ENCODE data around the gene FAM50A.
"Not testable (repeated sequence)": the region's sequence is repeated elsewhere in the genome, so short reads cannot be mapped to it uniquely, and the experiment has no call there.

The FAM50A gene, protein sequence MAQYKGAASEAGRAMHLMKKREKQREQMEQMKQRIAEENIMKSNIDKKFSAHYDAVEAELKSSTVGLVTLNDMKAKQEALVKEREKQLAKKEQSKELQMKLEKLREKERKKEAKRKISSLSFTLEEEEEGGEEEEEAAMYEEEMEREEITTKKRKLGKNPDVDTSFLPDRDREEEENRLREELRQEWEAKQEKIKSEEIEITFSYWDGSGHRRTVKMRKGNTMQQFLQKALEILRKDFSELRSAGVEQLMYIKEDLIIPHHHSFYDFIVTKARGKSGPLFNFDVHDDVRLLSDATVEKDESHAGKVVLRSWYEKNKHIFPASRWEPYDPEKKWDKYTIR

DNA sequence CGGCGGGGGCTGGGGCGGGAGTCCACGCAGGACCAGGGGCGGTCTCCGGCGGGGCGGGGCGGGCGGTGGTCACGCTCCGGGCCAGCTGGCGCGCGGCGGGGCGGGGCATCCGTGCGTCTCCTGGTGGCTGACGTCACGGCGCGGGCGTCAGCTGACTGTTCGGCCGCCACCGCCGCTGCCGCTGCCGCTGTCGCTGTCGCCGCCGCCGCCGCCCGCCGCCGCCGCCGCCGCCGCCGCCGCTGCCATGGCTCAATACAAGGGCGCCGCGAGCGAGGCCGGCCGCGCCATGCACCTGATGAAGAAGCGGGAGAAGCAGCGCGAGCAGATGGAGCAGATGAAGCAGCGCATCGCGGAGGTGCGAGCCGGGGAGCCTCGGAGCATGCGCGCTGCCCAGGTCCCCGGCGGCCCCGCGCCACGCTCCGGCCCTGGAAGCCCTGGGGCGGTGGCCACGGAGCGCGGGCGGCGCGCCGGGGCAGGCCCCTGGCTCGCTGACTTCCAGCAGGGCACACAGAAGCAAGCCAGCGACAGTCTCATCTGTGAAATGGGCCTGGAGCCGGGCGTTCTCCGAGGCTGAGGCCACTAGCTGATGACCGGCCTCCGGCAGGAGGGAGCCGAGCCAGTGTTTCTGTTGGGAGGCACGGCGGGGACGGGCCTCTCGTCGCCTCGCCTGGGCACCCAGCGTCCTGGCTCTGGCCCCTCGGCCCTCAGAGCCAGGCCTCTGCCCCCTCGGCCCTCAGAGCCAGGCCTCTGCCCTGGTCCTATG is at the start of gene FAM50A:
Gene FAM50A (plus strand): TSS at position 150 of the 763 bp plus-strand sequence. CDS start 95 bp downstream, at position 245.
- DNase-seq = peak; percentile 90

DNA sequence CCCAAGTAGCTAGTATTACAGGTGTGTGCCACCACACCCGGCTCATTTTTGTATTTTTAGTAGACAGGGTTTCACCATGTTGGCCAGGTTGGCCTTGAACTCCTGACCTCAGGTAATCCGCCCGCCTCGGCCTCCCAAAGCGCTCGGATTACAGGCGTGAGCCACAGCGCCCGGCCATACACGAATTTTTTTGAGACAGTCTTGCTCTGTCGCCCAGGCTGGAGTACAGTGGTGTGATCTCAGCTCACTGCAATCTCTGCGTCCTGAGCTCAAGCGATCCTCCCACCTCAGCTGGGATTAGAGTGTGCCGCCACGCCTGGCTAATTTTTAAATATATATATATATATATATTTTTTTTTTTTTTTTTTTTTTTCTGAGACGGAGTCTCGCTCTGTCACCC is 47.6 kb upstream of the FAM50A start:
- not testable (repeated sequence) for DNase-seq

DNA sequence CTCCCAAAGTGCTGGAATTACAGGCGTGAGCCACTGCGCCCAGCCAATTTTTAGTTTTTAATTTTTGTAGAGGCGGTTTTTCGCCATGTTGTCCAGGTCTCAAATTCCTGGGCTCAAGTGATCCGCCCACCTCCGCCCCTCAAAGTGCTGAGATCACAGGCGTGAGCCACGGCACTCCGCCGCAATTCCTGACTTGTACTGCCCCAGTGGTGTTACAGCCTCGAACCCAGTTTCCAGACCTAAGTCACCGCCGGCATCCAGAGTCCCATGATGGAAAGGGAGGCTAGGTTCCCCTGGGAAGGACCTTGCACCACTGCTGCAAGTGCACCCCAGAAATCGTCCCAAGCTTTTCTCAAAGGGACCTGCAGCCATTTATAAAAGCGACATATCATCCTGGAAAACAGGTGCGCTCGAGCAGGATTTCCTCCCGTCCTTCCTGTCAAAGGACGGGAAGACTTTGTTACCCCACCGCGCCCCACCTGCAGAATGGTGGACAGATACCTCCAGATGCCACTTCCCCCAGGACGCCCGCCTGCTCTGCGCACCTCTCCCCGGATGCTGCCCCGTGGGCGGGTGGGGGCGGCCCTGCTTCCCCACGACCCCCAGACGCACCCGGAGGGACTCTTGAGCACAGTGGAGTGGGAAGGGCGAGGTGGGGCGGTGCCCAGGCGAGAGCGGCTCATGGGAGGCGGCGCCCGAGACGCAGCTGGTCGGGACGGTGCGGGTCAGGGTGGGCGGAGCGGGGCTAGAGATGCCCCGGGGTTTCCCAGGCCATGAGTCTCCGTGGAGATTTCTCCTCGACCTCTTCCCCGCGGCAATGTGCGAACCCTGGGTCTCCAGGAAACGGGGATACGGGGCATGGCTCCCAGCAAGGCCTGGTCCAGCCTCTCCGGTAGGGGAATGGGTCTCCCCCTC is 46.7 kb upstream of the FAM50A start:
- DNase-seq = peak; percentile 88

DNA sequence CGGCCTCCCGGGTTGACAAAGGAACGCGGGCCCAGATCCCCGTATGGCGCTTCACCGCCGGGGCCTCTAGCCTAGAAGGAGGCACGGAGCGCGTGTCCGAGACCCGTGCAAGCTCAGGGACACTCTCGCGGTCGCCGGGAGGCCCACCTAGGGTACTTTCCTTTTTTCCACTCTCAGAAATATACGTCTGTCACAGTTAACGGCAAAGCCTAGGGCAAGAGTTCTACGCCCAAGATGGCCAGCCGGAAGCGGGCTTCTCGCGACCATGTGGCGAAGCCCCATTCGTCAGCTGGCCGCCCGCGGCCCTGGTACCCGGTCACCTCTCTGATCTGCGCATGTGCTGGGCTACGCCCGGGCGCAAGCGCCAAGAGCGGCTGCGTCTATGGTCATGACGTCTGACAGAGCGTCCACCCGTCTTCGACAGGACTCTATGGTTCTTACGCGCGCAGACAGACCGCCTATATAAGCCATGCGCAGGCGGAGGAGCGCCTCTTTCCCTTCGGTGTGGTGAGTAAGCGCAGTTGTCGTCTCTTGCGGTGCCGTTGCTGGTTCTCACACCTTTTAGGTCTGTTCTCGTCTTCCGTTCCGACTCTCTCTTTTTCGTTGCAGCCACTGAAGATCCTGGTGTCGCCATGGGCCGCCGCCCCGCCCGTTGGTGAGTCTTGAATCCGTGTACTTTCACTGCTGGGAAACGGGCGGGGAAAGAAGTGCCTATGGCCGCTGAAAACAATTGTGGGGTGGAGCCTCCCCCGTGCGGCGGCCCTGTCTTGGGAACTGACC is 45.9 kb upstream of the FAM50A start, which contains the start of gene RPL10:
Gene RPL10 (plus strand): TSS at position 490 of the 780 bp plus-strand sequence. CDS start 143 bp downstream, at position 633.
- peak; percentile 95 for DNase-seq

DNA sequence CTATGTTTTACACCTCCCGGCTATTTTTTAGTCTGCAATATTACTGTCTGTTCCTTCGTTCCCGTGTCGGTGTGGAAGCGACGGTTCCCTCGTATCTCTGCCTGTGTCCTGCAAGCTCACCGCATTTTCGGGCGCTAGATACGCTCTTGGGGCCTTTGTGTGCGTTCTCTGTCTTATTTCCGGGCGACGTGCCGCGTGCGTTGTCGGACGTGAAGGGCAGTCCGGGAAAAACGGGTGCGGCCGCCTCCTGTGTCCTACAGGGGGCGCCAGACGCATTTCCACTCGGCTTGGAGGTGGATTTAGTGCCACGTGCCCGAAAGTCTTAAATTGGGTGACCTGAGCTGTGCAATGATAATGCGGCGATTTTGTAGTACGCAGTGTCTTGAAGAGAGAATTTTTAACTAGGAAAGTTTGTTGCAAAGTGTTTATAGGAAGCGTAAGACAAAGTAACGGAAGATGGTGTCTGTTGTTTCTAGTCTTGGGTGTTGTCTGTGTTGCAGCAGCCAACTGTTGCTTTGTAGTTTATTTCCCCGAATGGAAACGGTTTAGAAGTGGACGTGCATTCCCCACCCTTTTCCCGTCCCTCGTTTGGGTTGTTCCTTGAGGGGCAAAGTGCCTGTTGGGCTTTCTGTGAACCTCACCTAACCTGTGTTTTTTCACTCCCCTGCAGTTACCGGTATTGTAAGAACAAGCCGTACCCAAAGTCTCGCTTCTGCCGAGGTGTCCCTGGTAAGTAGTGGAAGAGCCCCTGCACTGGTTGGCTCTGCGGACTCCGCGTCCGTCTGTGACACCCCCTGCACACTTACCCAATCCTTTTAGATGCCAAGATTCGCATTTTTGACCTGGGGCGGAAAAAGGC is 45.0 kb upstream of the FAM50A start:
- DNase-seq = peak; percentile 93

DNA sequence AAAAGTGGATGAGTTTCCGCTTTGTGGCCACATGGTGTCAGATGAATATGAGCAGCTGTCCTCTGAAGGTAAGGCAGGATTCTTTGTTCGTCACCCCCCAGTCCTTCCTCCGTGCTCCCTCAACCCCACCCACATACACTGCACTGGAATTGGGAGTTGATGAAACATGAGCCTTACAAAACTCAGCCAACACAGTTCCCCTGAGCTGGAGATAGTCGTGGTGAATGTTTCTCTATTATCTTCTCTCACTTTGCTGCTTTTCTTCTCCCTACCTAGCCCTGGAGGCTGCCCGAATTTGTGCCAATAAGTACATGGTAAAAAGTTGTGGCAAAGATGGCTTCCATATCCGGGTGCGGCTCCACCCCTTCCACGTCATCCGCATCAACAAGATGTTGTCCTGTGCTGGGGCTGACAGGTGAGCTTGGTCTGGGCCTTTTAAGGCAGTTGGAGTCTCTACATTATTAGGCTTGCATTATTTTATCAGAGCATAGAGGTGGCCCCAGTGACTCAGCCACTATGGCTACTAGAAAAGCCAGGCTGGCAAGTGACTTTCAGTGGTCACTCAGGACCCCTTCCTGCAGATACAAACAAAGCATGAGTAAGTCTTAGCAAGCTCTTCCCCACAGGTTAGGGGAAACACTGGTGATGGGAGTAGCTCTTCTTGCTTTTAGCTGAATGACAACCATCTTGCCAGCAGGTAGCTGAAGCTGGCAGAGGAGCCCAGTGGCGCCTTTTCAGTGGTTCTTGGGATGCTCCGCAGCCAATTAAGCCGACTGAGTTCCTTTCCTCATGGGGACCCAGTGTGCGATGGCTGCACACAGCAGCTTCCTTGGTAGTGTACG is 44.2 kb upstream of the FAM50A start:
- DNase-seq = peak; percentile 76

DNA sequence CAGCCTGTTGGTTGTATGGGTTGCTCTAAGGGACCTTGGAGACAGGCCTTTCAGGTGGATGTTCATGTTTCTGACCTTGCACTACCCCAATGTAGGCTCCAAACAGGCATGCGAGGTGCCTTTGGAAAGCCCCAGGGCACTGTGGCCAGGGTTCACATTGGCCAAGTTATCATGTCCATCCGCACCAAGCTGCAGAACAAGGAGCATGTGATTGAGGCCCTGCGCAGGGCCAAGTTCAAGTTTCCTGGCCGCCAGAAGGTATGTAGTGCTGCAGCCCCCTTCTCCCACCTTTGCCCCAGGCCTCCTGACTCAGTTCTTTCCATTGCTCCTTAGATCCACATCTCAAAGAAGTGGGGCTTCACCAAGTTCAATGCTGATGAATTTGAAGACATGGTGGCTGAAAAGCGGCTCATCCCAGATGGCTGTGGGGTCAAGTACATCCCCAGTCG is 43.5 kb upstream of the FAM50A start:
- DNase-seq = not testable (repeated sequence)

DNA sequence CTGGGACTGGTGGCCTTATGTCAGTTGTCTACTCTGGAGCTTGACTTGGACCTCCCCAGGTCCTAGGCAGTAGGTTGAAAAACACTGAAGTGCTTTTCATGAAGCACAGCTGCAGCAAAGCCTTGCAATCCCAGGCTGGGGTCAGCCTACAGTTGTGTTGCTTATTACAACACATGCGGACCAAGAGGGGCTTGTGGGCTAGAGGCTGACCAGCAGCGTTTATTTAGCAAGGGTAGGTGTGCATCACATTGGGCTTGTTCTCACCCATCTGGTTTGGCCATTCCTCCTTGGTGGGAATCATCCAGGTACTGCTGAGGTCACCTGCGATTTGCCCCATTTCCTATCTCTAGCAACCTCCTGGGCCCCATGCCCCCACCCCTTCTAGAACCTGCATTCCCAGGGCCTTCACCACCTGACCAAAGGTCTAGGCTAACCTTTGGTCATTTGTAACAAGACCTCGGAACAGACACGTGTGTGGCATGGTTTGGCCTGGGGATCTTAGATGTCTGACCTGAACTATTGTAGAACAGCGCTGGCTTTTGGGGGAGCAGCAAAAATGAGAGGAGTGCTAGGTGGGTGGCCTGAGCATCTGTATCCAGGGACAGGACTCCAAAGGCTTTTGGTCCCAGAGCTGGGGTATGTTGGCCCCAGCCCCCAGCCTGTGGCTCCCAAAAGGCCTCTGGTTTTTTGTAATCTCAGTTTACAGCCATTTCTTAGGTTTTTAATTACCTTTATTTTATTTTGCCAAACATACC is 42.7 kb upstream of the FAM50A start:
- DNase-seq = peak; percentile 64

DNA sequence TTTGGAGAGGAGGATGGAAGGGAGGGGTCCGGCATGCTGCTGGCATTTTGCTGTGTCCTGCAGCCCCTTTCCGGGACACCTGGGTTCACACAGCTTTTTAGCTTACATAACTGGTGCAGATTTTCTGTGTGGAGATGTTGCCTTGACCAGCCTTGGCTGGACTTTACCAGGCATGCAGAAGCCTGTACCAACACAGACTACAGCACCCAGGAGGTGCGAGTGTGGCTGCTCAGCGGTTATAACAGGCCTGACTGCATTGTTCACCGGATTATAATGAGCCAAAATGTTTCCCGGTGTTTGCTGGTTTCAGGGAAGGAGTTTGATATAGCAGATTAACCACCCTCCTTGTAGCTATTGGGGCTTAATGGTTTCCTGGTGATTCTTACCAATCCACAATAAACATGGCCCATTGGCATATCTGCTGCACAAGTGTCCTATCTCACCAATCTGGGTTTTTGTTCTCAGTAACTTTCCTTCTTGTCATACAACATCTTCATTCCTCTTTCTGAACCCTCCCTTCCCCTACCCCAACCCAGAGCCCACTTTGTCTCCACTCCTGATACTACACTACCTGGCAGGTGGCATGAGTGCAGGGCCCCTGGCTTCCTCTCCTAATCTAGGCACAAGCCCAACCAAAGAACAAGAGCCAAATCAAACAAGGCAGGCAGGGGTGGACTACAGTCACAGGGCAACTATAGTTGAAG is 41.9 kb upstream of the FAM50A start:
- no peak for DNase-seq

DNA sequence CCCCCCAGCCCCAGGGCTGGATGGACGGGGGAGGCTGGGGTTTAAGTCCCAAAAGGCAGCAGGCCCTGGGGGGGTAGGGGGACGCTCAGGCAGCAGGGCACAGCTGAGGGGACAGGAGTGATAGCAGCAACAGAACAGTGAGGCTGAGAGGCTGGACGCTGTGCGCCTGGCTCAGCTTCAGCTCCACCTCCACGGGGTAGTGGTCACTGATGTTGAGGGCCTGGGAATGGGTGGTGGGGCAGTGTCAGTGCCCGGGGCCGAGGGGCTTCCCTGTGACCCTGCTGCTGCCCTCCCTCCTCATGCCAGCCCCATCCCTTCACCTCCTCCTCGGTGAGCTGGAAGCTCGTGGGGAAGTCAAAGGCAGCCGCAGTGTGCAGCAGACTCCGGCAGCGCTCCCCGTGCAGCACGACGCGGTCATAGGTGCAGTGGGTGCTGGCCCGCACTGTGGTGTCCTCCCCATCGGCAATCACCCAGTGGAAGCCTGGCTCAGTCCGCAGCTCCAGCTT is 41.3 kb upstream of the FAM50A start:
- DNase-seq = no peak

DNA sequence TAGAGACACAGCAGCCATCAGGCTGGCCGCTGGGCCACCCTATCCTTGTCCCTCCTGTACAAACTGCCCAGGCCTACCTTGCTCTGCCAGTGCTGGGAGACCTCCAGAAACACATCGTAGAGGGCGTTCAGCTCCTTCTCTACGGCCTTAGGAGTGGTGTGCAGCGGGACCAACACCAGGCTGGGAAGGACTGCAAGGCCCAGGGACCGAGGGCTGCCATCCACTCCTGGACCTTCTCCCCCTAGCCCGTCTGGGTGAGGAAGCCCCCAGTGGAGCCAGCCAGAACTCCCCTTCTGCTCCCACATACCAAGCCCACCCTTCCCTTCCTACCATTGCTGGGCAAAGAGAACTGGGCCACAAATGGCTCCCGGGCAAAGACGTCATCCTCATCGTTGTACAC is 40.7 kb upstream of the FAM50A start:
- no peak for DNase-seq

DNA sequence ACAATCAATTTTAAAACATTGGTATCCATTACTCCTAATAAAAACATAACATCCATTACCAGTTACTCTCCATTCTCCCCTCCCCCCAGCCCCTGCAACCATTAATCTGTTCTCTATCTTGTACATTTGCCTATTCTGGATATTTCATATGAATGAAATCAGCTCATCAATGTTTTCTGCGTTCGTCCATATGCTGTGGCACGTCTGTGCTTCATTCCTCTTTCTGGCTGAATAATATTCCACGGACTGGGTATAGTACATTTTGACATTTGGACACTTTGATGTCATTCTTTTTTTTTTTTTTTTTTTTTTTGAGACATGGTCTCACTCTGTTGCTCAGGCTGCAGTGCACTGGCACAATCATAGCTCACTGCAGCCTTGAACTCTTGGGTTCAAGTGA is 40.1 kb upstream of the FAM50A start:
- DNase-seq = no peak

DNA sequence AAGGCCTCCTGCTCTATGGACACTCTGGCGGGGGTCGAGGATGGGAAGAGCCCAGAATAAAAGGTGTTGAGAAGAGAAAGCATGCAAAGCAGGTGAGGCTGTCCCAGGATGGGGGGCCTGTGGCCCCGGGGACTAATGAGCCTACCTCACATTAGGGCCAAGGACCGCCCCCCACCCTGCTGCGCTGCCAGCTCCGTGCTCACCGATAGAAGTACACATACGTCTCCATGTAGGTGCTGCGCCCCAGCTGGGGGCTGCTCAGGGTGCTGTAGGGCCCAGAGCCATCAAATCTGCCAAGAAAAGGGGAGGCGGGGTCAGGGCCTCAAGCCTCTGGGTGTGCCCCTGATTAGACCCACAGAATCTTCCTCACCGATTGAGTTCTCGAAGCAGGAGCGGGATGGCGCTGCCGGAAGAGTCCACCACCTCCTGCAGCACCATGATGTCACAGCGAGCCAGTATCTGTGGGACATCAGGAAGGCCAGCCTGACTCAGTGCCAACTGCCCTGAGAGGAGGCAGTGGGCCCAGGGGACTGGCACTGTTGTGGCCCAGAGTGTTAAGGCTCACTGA is 39.2 kb upstream of the FAM50A start:
- DNase-seq = no peak

DNA sequence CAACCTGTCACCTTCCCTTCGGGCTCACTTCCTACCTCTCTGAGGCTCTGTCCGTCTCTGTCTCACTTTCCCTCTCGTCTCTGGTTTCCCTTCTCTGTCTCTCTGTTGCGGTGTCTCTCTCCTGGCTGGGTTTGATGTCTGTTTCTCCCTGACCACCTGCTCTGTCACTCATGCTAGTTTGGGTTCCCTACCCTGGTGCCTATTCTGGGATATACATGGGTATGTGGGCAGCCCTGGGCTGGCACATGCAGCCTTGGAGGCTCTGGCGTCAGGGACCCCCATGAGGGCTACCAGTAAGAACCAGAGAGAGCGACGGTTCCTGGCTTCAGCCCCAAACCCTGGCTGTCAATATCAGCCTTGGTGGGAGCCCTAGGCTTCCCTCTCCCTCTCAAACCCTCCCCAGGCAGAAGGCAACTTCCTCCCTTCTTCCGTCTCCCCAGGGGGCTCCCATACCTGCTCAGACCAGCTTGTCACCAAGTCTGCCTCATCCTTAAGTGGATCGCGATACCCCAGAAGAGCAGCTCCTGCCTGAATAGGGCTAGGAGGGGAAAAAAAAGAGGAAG is 35.2 kb upstream of the FAM50A start:
- no peak for DNase-seq

DNA sequence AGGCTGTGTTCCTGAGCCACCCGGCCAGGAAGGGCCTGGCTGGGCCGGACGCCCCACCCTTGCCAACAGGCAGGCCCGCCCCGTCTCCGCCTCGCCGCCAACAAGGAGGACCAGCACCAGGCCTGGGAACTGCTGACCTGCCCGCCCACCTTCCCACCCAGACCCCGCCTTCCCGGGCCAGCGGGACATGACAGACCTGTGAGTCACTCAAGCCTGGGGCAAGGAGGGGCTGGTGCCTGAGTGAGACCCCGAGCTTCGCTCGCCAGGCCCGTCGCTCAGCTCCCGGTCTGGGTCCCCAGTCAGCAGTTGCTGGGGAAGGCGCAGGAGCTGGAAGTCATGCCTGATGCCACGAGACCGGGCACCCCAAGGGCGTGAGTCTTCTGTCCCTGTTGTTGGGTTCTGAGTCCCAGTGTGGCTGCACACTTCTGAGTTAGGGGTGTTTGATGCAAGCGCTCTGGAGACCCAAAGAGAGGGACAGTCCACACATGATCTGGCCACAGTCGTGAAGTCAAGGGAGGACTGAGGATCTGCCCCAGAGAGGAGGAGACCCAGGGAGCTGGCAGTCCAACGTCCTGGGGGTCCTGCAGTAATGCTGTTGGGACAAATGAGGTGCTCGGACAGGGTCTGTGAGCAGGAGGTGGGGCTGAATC is 34.6 kb upstream of the FAM50A start, which contains the start of gene DNASE1L1:
Gene DNASE1L1 (minus strand): TSS at position 33 of the 650 bp plus-strand sequence. CDS start 3,686 bp downstream, outside the sequence.
- no peak for DNase-seq

DNA sequence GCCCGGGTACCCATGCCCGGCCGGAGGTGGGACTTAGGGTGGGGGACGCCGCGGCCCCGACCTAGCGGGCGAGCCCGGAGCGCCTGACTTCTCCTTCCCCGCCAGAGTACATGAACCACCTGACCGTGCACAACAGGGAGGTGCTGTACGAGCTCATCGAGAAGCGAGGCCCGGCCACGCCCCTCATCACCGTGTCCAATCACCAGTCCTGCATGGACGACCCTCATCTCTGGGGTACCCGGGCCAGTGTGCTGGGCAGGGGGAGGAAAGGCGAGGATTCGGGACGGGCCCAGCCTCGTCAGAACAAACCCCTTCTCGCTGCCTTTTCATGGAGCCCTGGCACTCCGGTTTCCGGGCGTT is 32.0 kb upstream of the FAM50A start:
- DNase-seq = peak; percentile 85

DNA sequence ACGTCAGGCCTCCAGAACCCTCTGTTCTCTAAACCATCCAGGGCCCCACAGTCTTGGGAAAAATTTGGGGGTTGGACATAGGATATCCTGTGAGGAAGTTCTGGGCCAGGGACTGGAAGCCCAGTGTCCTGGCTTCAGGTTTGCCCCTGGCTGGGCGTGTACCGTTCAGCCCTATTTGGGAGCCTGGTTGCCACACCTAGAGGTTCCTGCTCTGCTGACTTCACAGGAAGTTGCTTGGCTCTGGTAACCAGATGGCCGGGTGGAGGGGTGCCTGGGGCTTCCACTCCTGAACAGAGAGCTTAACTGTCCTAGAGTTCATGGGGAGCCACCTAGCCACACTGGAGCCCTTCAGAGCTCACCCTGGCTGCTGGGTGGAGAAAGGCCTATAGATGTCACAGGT is 31.5 kb upstream of the FAM50A start:
- peak; percentile 69 for DNase-seq

Measured in activated effector memory CD4-positive, alpha-beta T cell treated with anti-CD3 and anti-CD28 coated beads, Interleukin-2, amount 50 U/mL, for 16 hours (primary cell).